Esophagus squamous epithelium (tissue), 5 donors: Measurements from ENCODE around the gene ABCB9. TPM values are rescaled to one million over a fixed set of nuclear protein-coding genes. Genes with fewer than 3 reads are reported as not detected.

Source experiments
- DNase-seq: peaks from one replicate; lab custom pipeline; 2025; lab: John Stamatoyannopoulos, UW
- H3K27ac ChIP-seq, 4 donors: fragments of 200-600 bp; sonication (generic); one replicate each; pipeline ENCODE4 v1.5.1; 2016 to 2019; ENCODE audit warnings: mild to moderate bottlenecking in 1 of 4
- H3K27me3 ChIP-seq, 4 donors: fragments of 200-600 bp; sonication (generic); 1 replicate in 3 of 4; 2 replicates in 1 of 4; pipeline versions ENCODE4 v1.5.1 to v1.6.0; 2017 to 2021; ENCODE audit warnings: antibody characterized with exemption in 1 of 4
- H3K36me3 ChIP-seq, 3 donors: fragments of 200-600 bp; sonication (generic); one replicate each; pipeline ENCODE4 v1.5.1; 2016 to 2019
- H3K4me1 ChIP-seq, 3 donors: fragments of 200-600 bp; sonication (generic); one replicate each; pipeline ENCODE4 v1.5.1; 2017 to 2019
- H3K4me3 ChIP-seq, 4 donors: fragments of 200-600 bp; sonication (generic); 1 replicate in 3 of 4; 2 replicates in 1 of 4; pipeline ENCODE4 v1.5.1; 2016 to 2019; ENCODE audit warnings: mild to moderate bottlenecking in 2 of 4, moderate library complexity in 1 of 4
- H3K9me3 ChIP-seq, 3 donors: fragments of 200-600 bp; sonication (generic); one replicate each; pipeline ENCODE4 v1.5.1; 2016 to 2019
- CTCF ChIP-seq, 6 experiments: fragments of 450-650 bp in 4 of 6; fragments of 200-600 bp in 2 of 6; sonication (generic) in 2 of 6; IDR thresholded peaks; one replicate each; pipeline ENCODE4 v1.5.1; 2016 to 2019; ENCODE audit warnings: antibody characterized with exemption in 6 of 6, mild to moderate bottlenecking in 4 of 6, moderate library complexity in 4 of 6
- POLR2A ChIP-seq, 4 donors: fragments of 450-650 bp; IDR thresholded peaks; one replicate each; pipeline ENCODE4 v1.6.1; 2017; ENCODE audit warnings: antibody characterized with exemption in 4 of 4, mild to moderate bottlenecking in 4 of 4, moderate library complexity in 3 of 4
- WGBS, 2 donors: methylation state at CpG; one replicate each; pipeline ENCODE4 v1.1.5; 2018; 5-methylcytosine and 5-hydroxymethylcytosine counted together
- intact Hi-C: fragments of 100-400 bp; cut with DNase I; formaldehyde crosslinking; loops from one replicate; pipeline ENCODE4 v1.15.0; 2022
- total RNA-seq, 4 donors: library from RNA; depleted of rRNA; stranded (reverse); fragments of >200 nt; gene quantifications; one replicate each; pipeline ENCODE4 v1.1.0, GENCODE V29; 2016
- donor health status: DM: yes; HTN: yes; CAD: no.

ABCB9 gene
- total RNA-seq, 4 donors from 2014 or later: 2.9 to 5.5 (median 3.3) TPM

GRCh38 chr12:123001464-123001863, 35.2 kb upstream of the ABCB9 start:
- Histone ChIP-seq H3K27me3 (no peaks in the 10 kb centered on the region), H3K36me3 (peaks cover 6 to 61% (median 11%) of the 10 kb centered on the region in 3 donors), H3K4me1 (no peaks in the 10 kb centered on the region), H3K27ac (no peak overlapping the region), H3K9me3 (no peaks in the 10 kb centered on the region), H3K4me3 (no peak overlapping the region)
- WGBS, 2 donors: 88 to 90% methylated on average over 3 of the region's 3 CpGs
- TF ChIP-seq CTCF (IDR thresholded peaks at IDR 0.05): no peak
- TF ChIP-seq POLR2A (IDR thresholded peaks at IDR 0.05): no peak
- intact Hi-C loops: no loop called here
- DNase-seq: no peak

GRCh38 chr12:123000578-123000977, 34.3 kb upstream of the ABCB9 start:
- no peak overlapping the region for H3K4me3 ChIP-seq
- TF ChIP-seq CTCF (IDR thresholded peaks at IDR 0.05) (no peak), POLR2A (IDR thresholded peaks at IDR 0.05) (no peak)
- no peak for DNase-seq
- 40% methylated on average over 1 of the region's 10 CpGs; no CpG with 5 or more reads in 1 of the 2 donors for WGBS, 2 donors
- no peak overlapping the region for H3K27ac ChIP-seq
- no peaks in the 10 kb centered on the region for H3K9me3 ChIP-seq
- intact Hi-C loops: no loop called here
- no peaks in the 10 kb centered on the region for H3K27me3 ChIP-seq
- H3K4me1 ChIP-seq: peaks cover 0 to 4% (median 0%) of the 10 kb centered on the region in 3 donors
- peaks cover 6 to 64% (median 11%) of the 10 kb centered on the region in 3 donors for H3K36me3 ChIP-seq

GRCh38 chr12:122999986-123000420, 33.7 kb upstream of the ABCB9 start:
- H3K27me3 ChIP-seq: no peaks in the 10 kb centered on the region
- peaks cover 2 to 65% (median 11%) of the 10 kb centered on the region in 3 donors for H3K36me3 ChIP-seq
- H3K9me3 ChIP-seq: no peaks in the 10 kb centered on the region
- DNase-seq: no peak
- H3K4me1 ChIP-seq: peaks cover 0 to 4% (median 0%) of the 10 kb centered on the region in 3 donors
- H3K27ac ChIP-seq: no peak overlapping the region
- WGBS, 2 donors: 78 to 87% methylated on average over 13 to 14 of the region's 20 CpGs
- TF ChIP-seq POLR2A (IDR thresholded peaks at IDR 0.05) (no peak), CTCF (IDR thresholded peaks at IDR 0.05) (no peak)
- intact Hi-C loops: no loop called here
- H3K4me3 ChIP-seq: no peak overlapping the region

- DNase-seq: no peak
- H3K27ac ChIP-seq: no peak overlapping the region
- WGBS, 2 donors: 63% methylated on average over 1 of the region's 8 CpGs; no CpG with 5 or more reads in 1 of the 2 donors
- H3K9me3 ChIP-seq: no peaks in the 10 kb centered on the region
- peaks cover 0 to 4% (median 0%) of the 10 kb centered on the region in 3 donors for H3K4me1 ChIP-seq
- H3K36me3 ChIP-seq: peaks cover 0 to 65% (median 11%) of the 10 kb centered on the region in 3 donors
- no peak overlapping the region for H3K4me3 ChIP-seq
- TF ChIP-seq CTCF (IDR thresholded peaks at IDR 0.05) (no peak), POLR2A (IDR thresholded peaks at IDR 0.05) (no peak)
- intact Hi-C loops: no loop called here
- H3K27me3 ChIP-seq: no peaks in the 10 kb centered on the region
Measured at GRCh38 chr12:122999196-122999946, 33.1 kb upstream of the ABCB9 start.

GRCh38 chr12:122998316-122998715, 32.1 kb upstream of the ABCB9 start:
- Histone ChIP-seq H3K27ac (no peak overlapping the region), H3K4me3 (no peak overlapping the region), H3K36me3 (peaks cover 0 to 58% (median 11%) of the 10 kb centered on the region in 3 donors), H3K9me3 (no peaks in the 10 kb centered on the region), H3K27me3 (no peaks in the 10 kb centered on the region), H3K4me1 (peaks cover 0 to 4% (median 0%) of the 10 kb centered on the region in 3 donors)
- DNase-seq: no peak
- intact Hi-C loops: no loop called here
- TF ChIP-seq CTCF (IDR thresholded peaks at IDR 0.05) (no peak), POLR2A (IDR thresholded peaks at IDR 0.05) (no peak)
- WGBS, 2 donors: 60 to 92% methylated on average over 1 to 3 of the region's 4 CpGs
